H4 (cell line): ENCODE results near the gene DIAPH3. TPM values are rescaled to one million over a fixed set of nuclear protein-coding genes. Genes with fewer than 3 reads are reported as not detected.
"Not testable (repeated sequence)": the region's sequence is repeated elsewhere in the genome, so short reads cannot be mapped to it uniquely, and the experiment has no call there.

Source experiments
- DNase-seq: peaks from one replicate; pipeline ENCODE4 v3.0.0-alpha.2; 2015; ENCODE audit warnings: low spot score
- total RNA-seq: library from RNA; depleted of rRNA; stranded (reverse); fragments of >200 nt; shearing (Covaris generic); gene quantifications from 2 replicates; pipeline ENCODE4 v1.2.3, GENCODE V29; 2014

DIAPH3 gene
- total RNA-seq, 1 experiment from 2014 or later: 6.7 TPM

GRCh38 chr13:60099631-60100420 lies 63.9 kb downstream of the DIAPH3 start:
- DNase-seq: no peak

GRCh38 chr13:60095300-60095699 lies 68.4 kb downstream of the DIAPH3 start:
- DNase-seq: no peak

- DNase-seq: no peak
These were observed 69.2 kb downstream of the DIAPH3 start for GRCh38 chr13:60094385-60095088.

GRCh38 chr13:60093425-60094019 lies 70.2 kb downstream of the DIAPH3 start:
- no peak for DNase-seq

- DNase-seq: no peak
These were observed 72.2 kb downstream of the DIAPH3 start for GRCh38 chr13:60091573-60091972.

GRCh38 chr13:60090574-60090973 lies 73.2 kb downstream of the DIAPH3 start:
- DNase-seq: no peak

GRCh38 chr13:60083780-60084179 lies 79.9 kb downstream of the DIAPH3 start:
- not testable (repeated sequence) for DNase-seq

GRCh38 chr13:60080850-60081249 lies 82.9 kb downstream of the DIAPH3 start:
- no peak for DNase-seq

GRCh38 chr13:60078226-60078625 lies 85.5 kb downstream of the DIAPH3 start:
- no peak for DNase-seq

GRCh38 chr13:60075850-60076249 lies 87.9 kb downstream of the DIAPH3 start:
- no peak for DNase-seq

- no peak for DNase-seq
These were observed 89.3 kb downstream of the DIAPH3 start for GRCh38 chr13:60074397-60074796.

GRCh38 chr13:60066226-60066625 lies 97.5 kb downstream of the DIAPH3 start:
- no peak for DNase-seq

GRCh38 chr13:60062502-60062901 lies 101.2 kb downstream of the DIAPH3 start:
- DNase-seq: no peak

- DNase-seq: no peak
These were observed 102.0 kb downstream of the DIAPH3 start for GRCh38 chr13:60061737-60062136.

- no peak for DNase-seq
These were observed 111.9 kb downstream of the DIAPH3 start for GRCh38 chr13:60051754-60052285.

- not testable (repeated sequence) for DNase-seq
These were observed 115.4 kb downstream of the DIAPH3 start for GRCh38 chr13:60048353-60048752.

GRCh38 chr13:60047918-60048317 lies 115.8 kb downstream of the DIAPH3 start:
- no peak for DNase-seq

- DNase-seq: no peak
These were observed 119.4 kb downstream of the DIAPH3 start for GRCh38 chr13:60044321-60044720.

- DNase-seq: no peak
These were observed 120.5 kb downstream of the DIAPH3 start for GRCh38 chr13:60043262-60043661.

- not testable (repeated sequence) for DNase-seq
These were observed 123.1 kb downstream of the DIAPH3 start for GRCh38 chr13:60040668-60041067.

GRCh38 chr13:60035874-60036273 lies 127.9 kb downstream of the DIAPH3 start:
- no peak for DNase-seq

GRCh38 chr13:60032851-60033250 lies 130.9 kb downstream of the DIAPH3 start:
- DNase-seq: no peak

- no peak for DNase-seq
These were observed 135.7 kb downstream of the DIAPH3 start for GRCh38 chr13:60028021-60028420.
